Smooth muscle cell (in vitro differentiated cells): Measurements from ENCODE around the gene MRPL54. TPM values are rescaled to one million over a fixed set of nuclear protein-coding genes. Genes with fewer than 3 reads are reported as not detected.

ENCODE experiments used
- DNase-seq: peaks from one replicate; lab custom pipeline; 2025; ENCODE audit not compliant: unreplicated experiment; lab: John Stamatoyannopoulos, UW
- H2AFZ ChIP-seq: fragments of 200-600 bp; sonication (generic); 2 replicates; pipeline ENCODE4 v1.6.0; 2016; ENCODE audit warnings: antibody characterized with exemption, low read depth, mild to moderate bottlenecking
- H3F3A ChIP-seq: fragments of 200-600 bp; sonication (generic); 2 replicates; pipeline ENCODE4 v1.6.0; 2017; ENCODE audit warnings: antibody characterized with exemption, low read depth
- H3K27ac ChIP-seq: fragments of 200-600 bp; sonication (generic); 2 replicates; pipeline ENCODE4 v1.5.1; 2016; ENCODE audit warnings: low read depth, mild to moderate bottlenecking
- H3K27me3 ChIP-seq: fragments of 200-600 bp; sonication (generic); 2 replicates; pipeline ENCODE4 v1.6.1; 2016; ENCODE audit warnings: low read depth, mild to moderate bottlenecking
- H3K36me3 ChIP-seq: fragments of 200-600 bp; sonication (generic); 2 replicates; pipeline ENCODE4 v1.5.1; 2016; ENCODE audit warnings: low read depth
- H3K4me1 ChIP-seq: fragments of 200-600 bp; sonication (generic); 2 replicates; pipeline ENCODE4 v1.5.1; 2016; ENCODE audit warnings: low read depth
- H3K4me2 ChIP-seq: fragments of 200-600 bp; sonication (generic); 2 replicates; pipeline ENCODE4 v1.6.0; 2016; ENCODE audit warnings: mild to moderate bottlenecking
- H3K4me3 ChIP-seq: fragments of 200-600 bp; sonication (generic); 2 replicates; pipeline ENCODE4 v1.5.1; 2016; ENCODE audit warnings: mild to moderate bottlenecking
- H3K79me2 ChIP-seq: fragments of 200-600 bp; sonication (generic); 2 replicates; pipeline ENCODE4 v1.6.0; 2016; ENCODE audit warnings: low read depth, mild to moderate bottlenecking
- H3K9ac ChIP-seq: fragments of 200-600 bp; sonication (generic); 2 replicates; pipeline ENCODE4 v1.6.0; 2016; ENCODE audit warnings: low read depth
- H3K9me3 ChIP-seq: fragments of 200-600 bp; sonication (generic); replicated peaks from 2 replicates; pipeline ENCODE4 v1.5.1; 2016; ENCODE audit warnings: low read depth
- H4K20me1 ChIP-seq: fragments of 200-600 bp; sonication (generic); 2 replicates; pipeline ENCODE4 v1.6.0; 2016; ENCODE audit warnings: low read depth
- WGBS: methylation state at CpG from one replicate; pipeline ENCODE4 v1.1.7; 2016; ENCODE audit warnings: low lambda C conversion rate; 5-methylcytosine and 5-hydroxymethylcytosine counted together
- polyA plus RNA-seq: library from polyadenylated mRNA; unstranded; fragments of >200 nt; fragmentation: Nextera tagmentation; extraction: Ambion mirVana; gene quantifications from 2 replicates; pipeline ENCODE4 v1.2.1, GENCODE V29; 2016
- total RNA-seq: library from RNA; depleted of rRNA; stranded (reverse); fragments of >200 nt; gene quantifications from 2 replicates; pipeline ENCODE4 v1.2.3, GENCODE V29; 2014
- TF ChIP-seq, protein P1 (sequence below): fragments of 200-600 bp; sonication (generic); IDR thresholded peaks from 2 replicates; pipeline ENCODE4 v1.5.1; 2017; ENCODE audit warnings: borderline replicate concordance, mild to moderate bottlenecking, antibody characterized with exemption; ENCODE audit not compliant: insufficient read depth, poor library complexity, severe bottlenecking

The MRPL54 gene
- total and polyA plus RNA-seq, 2 experiments from 2014 or later: 19.5 to 60.8 TPM

DNA sequence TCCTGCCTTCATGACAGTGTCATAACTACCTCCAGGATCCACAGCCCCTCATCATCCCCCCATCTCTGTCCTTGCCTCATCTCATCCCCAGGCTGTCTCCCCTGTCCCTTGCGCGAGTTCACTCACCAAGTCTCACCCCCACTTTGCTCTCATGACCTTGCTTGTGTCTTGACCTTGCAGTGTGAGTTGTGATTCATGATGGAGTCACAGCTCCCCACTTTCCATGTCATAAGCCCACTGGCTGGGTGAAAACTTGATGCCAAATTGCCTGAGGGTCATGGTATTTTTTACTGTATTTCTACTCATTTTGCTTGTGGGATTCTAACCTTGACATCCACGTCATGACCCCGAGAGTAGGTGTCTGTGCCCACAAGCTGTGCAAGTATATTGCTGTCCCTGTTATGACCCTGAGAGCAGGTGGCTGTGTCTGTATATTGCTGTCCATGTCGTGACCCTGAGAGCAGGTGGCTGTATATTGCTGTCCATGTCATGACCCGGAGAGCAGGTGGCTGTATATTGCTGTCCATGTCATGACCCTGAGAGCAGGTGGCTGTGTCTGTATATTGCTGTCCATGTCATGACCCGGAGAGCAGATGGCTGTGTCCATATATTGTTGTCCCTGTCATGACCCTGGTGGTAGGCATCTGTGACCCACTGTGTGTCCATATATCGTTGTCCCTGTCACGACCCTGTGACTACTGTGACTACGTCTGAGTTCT is 24.8 kb upstream of the MRPL54 start:
- H3K79me2 ChIP-seq: no peaks in the 10 kb centered on the region
- no peaks in the 10 kb centered on the region for H3K4me1 ChIP-seq
- no peak overlapping the region for H3K9ac ChIP-seq
- H3K36me3 ChIP-seq: no peaks in the 10 kb centered on the region
- H3F3A ChIP-seq: no peaks in the 10 kb centered on the region
- no peaks in the 10 kb centered on the region for H4K20me1 ChIP-seq
- H3K9me3 ChIP-seq: no peaks in the 10 kb centered on the region
- TF ChIP-seq, protein P1, sequence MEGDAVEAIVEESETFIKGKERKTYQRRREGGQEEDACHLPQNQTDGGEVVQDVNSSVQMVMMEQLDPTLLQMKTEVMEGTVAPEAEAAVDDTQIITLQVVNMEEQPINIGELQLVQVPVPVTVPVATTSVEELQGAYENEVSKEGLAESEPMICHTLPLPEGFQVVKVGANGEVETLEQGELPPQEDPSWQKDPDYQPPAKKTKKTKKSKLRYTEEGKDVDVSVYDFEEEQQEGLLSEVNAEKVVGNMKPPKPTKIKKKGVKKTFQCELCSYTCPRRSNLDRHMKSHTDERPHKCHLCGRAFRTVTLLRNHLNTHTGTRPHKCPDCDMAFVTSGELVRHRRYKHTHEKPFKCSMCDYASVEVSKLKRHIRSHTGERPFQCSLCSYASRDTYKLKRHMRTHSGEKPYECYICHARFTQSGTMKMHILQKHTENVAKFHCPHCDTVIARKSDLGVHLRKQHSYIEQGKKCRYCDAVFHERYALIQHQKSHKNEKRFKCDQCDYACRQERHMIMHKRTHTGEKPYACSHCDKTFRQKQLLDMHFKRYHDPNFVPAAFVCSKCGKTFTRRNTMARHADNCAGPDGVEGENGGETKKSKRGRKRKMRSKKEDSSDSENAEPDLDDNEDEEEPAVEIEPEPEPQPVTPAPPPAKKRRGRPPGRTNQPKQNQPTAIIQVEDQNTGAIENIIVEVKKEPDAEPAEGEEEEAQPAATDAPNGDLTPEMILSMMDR: no peak
- H3K27ac ChIP-seq: no peak overlapping the region
- DNase-seq: no peak
- 90% methylated on average over 10 of the region's 10 CpGs for WGBS
- no peaks in the 10 kb centered on the region for H3K27me3 ChIP-seq
- H3K4me3 ChIP-seq: no peak overlapping the region
- no peak overlapping the region for H2AFZ ChIP-seq
- H3K4me2 ChIP-seq: no peak overlapping the region

DNA sequence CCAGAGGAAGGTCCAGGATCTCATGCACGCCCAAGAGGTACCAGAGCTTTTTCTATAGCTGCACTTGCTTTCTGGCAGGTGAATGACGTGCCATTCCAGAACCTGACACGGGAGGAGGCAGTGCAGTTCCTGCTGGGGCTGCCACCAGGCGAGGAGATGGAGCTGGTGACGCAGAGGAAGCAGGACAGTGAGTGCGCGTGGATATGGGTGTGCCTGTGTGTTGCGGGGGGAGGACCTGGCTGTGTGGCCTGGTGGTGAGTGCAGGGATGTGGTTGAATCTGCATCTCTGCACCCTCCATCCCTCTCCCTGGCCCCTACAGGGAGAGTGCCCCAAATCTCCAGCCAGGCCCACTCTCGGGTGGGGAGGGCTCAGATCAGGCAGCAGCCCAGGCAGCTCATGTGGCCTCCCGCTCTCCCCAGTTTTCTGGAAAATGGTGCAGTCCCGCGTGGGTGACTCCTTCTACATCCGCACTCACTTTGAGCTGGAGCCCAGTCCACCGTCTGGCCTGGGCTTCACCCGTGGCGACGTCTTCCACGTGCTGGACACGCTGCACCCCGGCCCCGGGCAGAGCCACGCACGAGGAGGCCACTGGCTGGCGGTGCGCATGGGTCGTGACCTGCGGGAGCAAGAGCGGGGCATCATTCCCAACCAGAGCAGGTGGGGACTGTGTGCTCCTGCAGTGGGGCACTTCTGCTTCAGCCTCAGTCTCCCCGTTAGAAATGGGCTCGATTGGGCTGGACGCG is 23.8 kb upstream of the MRPL54 start:
- Histone ChIP-seq H3K27me3 (no peaks in the 10 kb centered on the region), H2AFZ (no peak overlapping the region), H3K4me1 (no peaks in the 10 kb centered on the region), H3F3A (no peaks in the 10 kb centered on the region), H3K9ac (no peak overlapping the region), H3K9me3 (no peaks in the 10 kb centered on the region), H4K20me1 (no peaks in the 10 kb centered on the region), H3K4me2 (no peak overlapping the region), H3K27ac (no peak overlapping the region), H3K4me3 (no peak overlapping the region), H3K36me3 (no peaks in the 10 kb centered on the region), H3K79me2 (no peaks in the 10 kb centered on the region)
- DNase-seq: no peak
- TF ChIP-seq, protein P1: no peak
- 93% methylated on average over 32 of the region's 32 CpGs for WGBS

DNA sequence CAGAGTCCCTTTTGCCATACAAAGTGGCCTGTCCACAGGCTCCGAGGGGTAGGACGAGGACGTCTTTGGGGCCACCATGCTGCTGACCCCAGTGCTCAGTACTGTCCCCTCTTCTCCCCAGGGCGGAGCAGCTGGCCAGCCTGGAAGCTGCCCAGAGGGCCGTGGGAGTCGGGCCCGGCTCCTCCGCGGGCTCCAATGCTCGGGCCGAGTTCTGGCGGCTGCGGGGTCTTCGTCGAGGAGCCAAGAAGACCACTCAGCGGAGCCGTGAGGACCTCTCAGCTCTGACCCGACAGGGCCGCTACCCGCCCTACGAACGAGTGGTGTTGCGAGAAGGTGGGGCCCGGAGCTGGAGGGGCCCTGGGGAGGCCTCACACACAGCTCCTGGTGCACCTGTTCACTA is 22.1 kb upstream of the MRPL54 start:
- Histone ChIP-seq H3K27me3 (no peaks in the 10 kb centered on the region), H3K9me3 (no peaks in the 10 kb centered on the region), H3K9ac (no peak overlapping the region), H4K20me1 (no peaks in the 10 kb centered on the region), H3K4me1 (no peaks in the 10 kb centered on the region), H3F3A (no peaks in the 10 kb centered on the region), H2AFZ (no peak overlapping the region), H3K4me2 (no peak overlapping the region), H3K4me3 (no peak overlapping the region), H3K27ac (no peak overlapping the region), H3K36me3 (no peaks in the 10 kb centered on the region), H3K79me2 (no peaks in the 10 kb centered on the region)
- TF ChIP-seq, protein P1: no peak
- 99% methylated on average over 24 of the region's 24 CpGs for WGBS
- no peak for DNase-seq
